Osteoblast (primary cell): Measurements from ENCODE around the gene AJAP1. TPM values are rescaled to one million over a fixed set of nuclear protein-coding genes. Genes with fewer than 3 reads are reported as not detected.

Experiments
- DNase-seq: peaks from one replicate; pipeline ENCODE4 v3.0.0; 2011; ENCODE audit warnings: low spot score, mixed read lengths; ENCODE audit not compliant: insufficient read length; ENCODE audit errors: missing footprints
- H2AFZ ChIP-seq: 2 replicates; pipeline ENCODE4 v1.6.0; 2011; ENCODE audit warnings: mild to moderate bottlenecking, low read length
- H3K27ac ChIP-seq: 2 replicates; pipeline ENCODE4 v1.5.1; 2011; ENCODE audit warnings: mild to moderate bottlenecking, low read depth, low read length, moderate library complexity
- H3K27me3 ChIP-seq: 2 replicates; pipeline ENCODE4 v1.6.0; 2012; ENCODE audit warnings: mild to moderate bottlenecking, control low read depth, inconsistent platforms, low read length, moderate library complexity; ENCODE audit not compliant: insufficient read depth
- H3K36me3 ChIP-seq: 2 replicates; pipeline ENCODE4 v1.5.1; 2011; ENCODE audit warnings: mild to moderate bottlenecking, low read length, control low read depth, moderate library complexity; ENCODE audit not compliant: insufficient read depth
- H3K4me1 ChIP-seq: 2 replicates; pipeline ENCODE4 v1.5.1; 2011; ENCODE audit warnings: mild to moderate bottlenecking, low read length, control low read depth, moderate library complexity; ENCODE audit not compliant: insufficient read depth
- H3K4me2 ChIP-seq: 2 replicates; pipeline ENCODE4 v1.6.0; 2011; ENCODE audit warnings: mild to moderate bottlenecking, low read length; ENCODE audit not compliant: insufficient read depth
- H3K4me3 ChIP-seq: fragments of 200-600 bp; sonication (generic); 3 replicates; pipeline ENCODE4 v1.5.1; 2012; ENCODE audit warnings: mild to moderate bottlenecking, low read length, inconsistent platforms; ENCODE audit not compliant: insufficient read depth
- H3K79me2 ChIP-seq: 2 replicates; pipeline ENCODE4 v1.6.0; 2012; ENCODE audit warnings: mild to moderate bottlenecking, low read length, control low read depth, inconsistent platforms; ENCODE audit not compliant: insufficient read depth
- H3K9me3 ChIP-seq: 2 replicates; pipeline ENCODE4 v1.5.1; 2011; ENCODE audit warnings: low read depth, low read length, control low read depth
- H4K20me1 ChIP-seq: 2 replicates; pipeline ENCODE4 v1.6.0; 2012; ENCODE audit warnings: mild to moderate bottlenecking, low read length, control low read depth; ENCODE audit not compliant: insufficient read depth
- CTCF ChIP-seq: IDR thresholded peaks from 2 replicates; pipeline ENCODE4 v1.5.1; 2011; ENCODE audit warnings: mild to moderate bottlenecking, low read depth, low read length, moderate library complexity; ENCODE audit errors: extremely low read depth
- total RNA-seq: library from RNA; depleted of rRNA; stranded (reverse); fragments of >200 nt; gene quantifications from 2 replicates; pipeline ENCODE4 v1.2.3, GENCODE V29; 2012

AJAP1 gene
- total RNA-seq, 1 donor = 1.1 TPM

- Histone ChIP-seq H3K36me3 (no peaks in the 10 kb centered on the region), H3K4me2 (no peak overlapping the region)
Measured at GRCh38 chr1:4711416-4712275, 57.2 kb downstream of the AJAP1 start.

GRCh38 chr1:4713669-4714068 is 59.3 kb downstream of the AJAP1 start:
- Histone ChIP-seq H3K36me3 (no peaks in the 10 kb centered on the region), H3K4me1 (no peaks in the 10 kb centered on the region), H3K27ac (no peak overlapping the region), H2AFZ (no peak overlapping the region), H4K20me1 (no peaks in the 10 kb centered on the region), H3K4me3 (no peak overlapping the region), H3K4me2 (no peak overlapping the region), H3K9me3 (peaks cover 3% of the 10 kb centered on the region), H3K79me2 (no peaks in the 10 kb centered on the region), H3K27me3 (no peaks in the 10 kb centered on the region)
- DNase-seq = no peak
- TF ChIP-seq CTCF = no peak

More at GRCh38 chr1:4711416-4712275, 57.2 kb downstream of the AJAP1 start:
- H3K27me3 ChIP-seq = no peaks in the 10 kb centered on the region
- H3K4me1 ChIP-seq = no peaks in the 10 kb centered on the region
- DNase-seq = no peak
- H3K27ac ChIP-seq = no peak overlapping the region
- H3K4me3 ChIP-seq = no peak overlapping the region
- H3K9me3 ChIP-seq = peaks cover 3% of the 10 kb centered on the region
- H3K79me2 ChIP-seq = no peaks in the 10 kb centered on the region
- TF ChIP-seq CTCF = no peak
- no peak overlapping the region for H2AFZ ChIP-seq
- H4K20me1 ChIP-seq = no peaks in the 10 kb centered on the region

GRCh38 chr1:4716406-4716805 is 62.0 kb downstream of the AJAP1 start:
- peaks cover 3% of the 10 kb centered on the region for H3K9me3 ChIP-seq
- H3K27me3 ChIP-seq = no peaks in the 10 kb centered on the region
- no peak overlapping the region for H2AFZ ChIP-seq
- no peak for TF ChIP-seq CTCF
- no peak overlapping the region for H3K4me3 ChIP-seq
- H3K4me2 ChIP-seq = no peak overlapping the region
- DNase-seq = no peak
- no peaks in the 10 kb centered on the region for H3K36me3 ChIP-seq
- no peaks in the 10 kb centered on the region for H4K20me1 ChIP-seq
- no peaks in the 10 kb centered on the region for H3K4me1 ChIP-seq
- H3K27ac ChIP-seq = no peak overlapping the region
- no peaks in the 10 kb centered on the region for H3K79me2 ChIP-seq

- no peak overlapping the region for H3K27ac ChIP-seq
- no peaks in the 10 kb centered on the region for H3K9me3 ChIP-seq
- no peaks in the 10 kb centered on the region for H3K4me1 ChIP-seq
- no peaks in the 10 kb centered on the region for H3K36me3 ChIP-seq
- no peak overlapping the region for H2AFZ ChIP-seq
- H3K4me3 ChIP-seq = no peak overlapping the region
- no peak for TF ChIP-seq CTCF
- H3K27me3 ChIP-seq = no peaks in the 10 kb centered on the region
- DNase-seq = no peak
- H3K4me2 ChIP-seq = no peak overlapping the region
- no peaks in the 10 kb centered on the region for H4K20me1 ChIP-seq
- no peaks in the 10 kb centered on the region for H3K79me2 ChIP-seq
Measured at GRCh38 chr1:4718071-4718470, 63.7 kb downstream of the AJAP1 start.
